Keratinocyte (primary cell): ENCODE measurements around the gene NRXN2. TPM values are rescaled to one million over a fixed set of nuclear protein-coding genes. Genes with fewer than 3 reads are reported as not detected.

Source experiments
- DNase-seq: peaks from one replicate; pipeline ENCODE4 v3.0.0-alpha.2; 2011; ENCODE audit warnings: low read depth, missing footprints, low spot score
- FAIRE-seq: peaks from 2 replicates; lab custom pipeline; 2011; peaks lifted over from hg19 to GRCh38; lab: Jason Lieb, UNC
- H2AFZ ChIP-seq: 2 replicates; pipeline ENCODE4 v1.6.0; 2012; ENCODE audit warnings: low read length, control low read depth, inconsistent platforms; ENCODE audit not compliant: control insufficient read depth
- H3K27ac ChIP-seq: 2 replicates; pipeline ENCODE4 v1.5.1; 2011; ENCODE audit warnings: low read length; ENCODE audit not compliant: control insufficient read depth, insufficient read depth
- H3K27me3 ChIP-seq: 3 replicates; pipeline ENCODE4 v1.6.0; 2011; ENCODE audit warnings: low read length; ENCODE audit not compliant: control insufficient read depth, insufficient read depth; ENCODE audit errors: extremely low read depth
- H3K36me3 ChIP-seq, 2 experiments: 2 replicates in 1 of 2; 3 replicates in 1 of 2; pipeline ENCODE4 v1.5.1; 2011; ENCODE audit warnings: low read length in 2 of 2, mild to moderate bottlenecking in 1 of 2; ENCODE audit not compliant: control insufficient read depth in 2 of 2, insufficient read depth in 2 of 2; ENCODE audit errors: extremely low read depth in 1 of 2
- H3K4me1 ChIP-seq: 3 replicates; pipeline ENCODE4 v1.5.1; 2011; ENCODE audit warnings: low read length; ENCODE audit not compliant: control insufficient read depth, insufficient read depth; ENCODE audit errors: extremely low read depth
- H3K4me2 ChIP-seq: 3 replicates; pipeline ENCODE4 v1.6.0; 2011; ENCODE audit warnings: low read depth, low read length; ENCODE audit not compliant: control insufficient read depth, insufficient read depth; ENCODE audit errors: extremely low read depth
- H3K4me3 ChIP-seq, 3 experiments: fragments of 200-600 bp in 1 of 3; sonication (generic) in 1 of 3; 2 replicates in 2 of 3; 3 replicates in 1 of 3; pipeline ENCODE4 v1.5.1; 2011 to 2016; ENCODE audit warnings: low read length in 3 of 3, mild to moderate bottlenecking in 3 of 3, control low read depth in 2 of 3, inconsistent platforms in 1 of 3, low read depth in 1 of 3, mixed read lengths in 1 of 3, mixed run types in 1 of 3, moderate library complexity in 1 of 3; ENCODE audit not compliant: control insufficient read depth in 2 of 3, insufficient read depth in 2 of 3; ENCODE audit errors: extremely low read depth in 1 of 3
- H3K79me2 ChIP-seq: 2 replicates; pipeline ENCODE4 v1.6.0; 2012; ENCODE audit warnings: low read length; ENCODE audit not compliant: control insufficient read depth, insufficient read depth
- H3K9ac ChIP-seq: 3 replicates; pipeline ENCODE4 v1.6.0; 2011; ENCODE audit warnings: low read length; ENCODE audit not compliant: control insufficient read depth, insufficient read depth; ENCODE audit errors: extremely low read depth
- H3K9me1 ChIP-seq: 3 replicates; pipeline ENCODE4 v1.6.0; 2011; ENCODE audit warnings: low read length; ENCODE audit not compliant: control insufficient read depth, insufficient read depth; ENCODE audit errors: extremely low read depth
- H3K9me3 ChIP-seq: 2 replicates; pipeline ENCODE4 v1.5.1; 2012; ENCODE audit warnings: low read depth, low read length; ENCODE audit not compliant: control insufficient read depth
- H4K20me1 ChIP-seq: 3 replicates; pipeline ENCODE4 v1.6.0; 2011; ENCODE audit warnings: low read length; ENCODE audit not compliant: control insufficient read depth, insufficient read depth; ENCODE audit errors: extremely low read depth
- EZH2 ChIP-seq: IDR thresholded peaks from one replicate; pipeline ENCODE4 v1.6.1; 2012; ENCODE audit warnings: inconsistent platforms, mild to moderate bottlenecking, low read length, moderate library complexity
- dilution Hi-C: fragments of 300-500 bp; cut with MboI; formaldehyde crosslinking; loops from one replicate; pipeline ENCODE4 v1.7.0; 2020; ENCODE audit warnings: low sequenced_read_pairs; ENCODE audit not compliant: extremely low pct_ligation_motif_present
- polyA plus RNA-seq, 5 experiments: library from polyadenylated mRNA; depleted of rRNA in 3 of 5; stranded (reverse) in 3 of 5; stranded (forward) in 1 of 5; unstranded in 1 of 5; fragments of >200 nt; gene quantifications; 1 replicate in 1 of 5; 2 replicates in 3 of 5; 3 replicates in 1 of 5; pipeline versions ENCODE4 v1.2.1 to v1.2.3, GENCODE V29; 2011 to 2012; ENCODE audit warnings: missing spikeins in 2 of 5, low read depth in 1 of 5, low replicate concordance in 1 of 5
- TF ChIP-seq, protein P1 (sequence below), 3 experiments: IDR thresholded peaks in 1 of 3; conservative IDR thresholded peaks in 1 of 3; optimal IDR thresholded peaks in 1 of 3; 2 replicates in 2 of 3; 3 replicates in 1 of 3; pipeline versions ENCODE3 to v1.5.1; 2011; ENCODE audit warnings: low read length in 3 of 3, mild to moderate bottlenecking in 3 of 3, moderate library complexity in 2 of 3, control low read depth in 1 of 3, inconsistent platforms in 1 of 3; ENCODE audit not compliant: insufficient read depth in 2 of 3; ENCODE audit errors: extremely low read depth in 1 of 3

Gene NRXN2
- polyA plus RNA-seq, 1 donor (not counting 4 experiments of a cell fraction or from before 2014, with no cell fraction given), result not detected

DNA sequence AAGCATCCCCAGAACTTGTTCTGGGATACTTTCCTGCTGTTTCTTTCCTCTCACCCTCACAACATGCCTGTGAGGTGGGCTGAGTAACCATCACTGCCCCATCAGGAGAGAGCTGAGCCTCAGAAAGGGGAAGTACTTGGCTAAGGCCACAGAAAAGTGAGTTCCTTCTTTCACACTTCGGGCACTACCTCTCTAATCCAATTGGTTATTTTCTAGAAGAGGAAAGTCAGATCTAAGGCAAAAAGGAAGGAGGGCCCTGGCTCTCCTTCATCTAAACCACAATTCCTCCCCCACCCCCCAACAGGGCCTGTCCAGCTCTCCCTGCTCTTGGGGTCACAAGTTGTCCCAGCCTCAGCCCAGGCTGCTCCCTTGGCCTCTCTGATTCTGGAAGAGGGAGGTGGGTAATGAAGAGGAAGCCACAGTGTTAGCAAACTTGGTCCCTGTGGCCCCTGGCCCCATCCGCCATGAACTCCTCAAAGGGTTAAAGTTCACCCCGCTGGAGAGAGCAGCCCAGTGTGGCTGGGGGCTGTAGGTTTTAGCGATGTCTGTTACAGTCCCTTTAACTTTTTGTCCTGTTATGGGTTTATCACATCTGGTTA, 98.0 kb downstream of the NRXN2 start:
- H3K9me1 ChIP-seq, result no peaks in the 10 kb centered on the region
- H2AFZ ChIP-seq, result no peak overlapping the region
- H3K9me3 ChIP-seq, result no peaks in the 10 kb centered on the region
- FAIRE-seq (no peak), DNase-seq (no peak)
- H3K4me3 ChIP-seq, result no peak overlapping the region
- TF ChIP-seq, protein P1, sequence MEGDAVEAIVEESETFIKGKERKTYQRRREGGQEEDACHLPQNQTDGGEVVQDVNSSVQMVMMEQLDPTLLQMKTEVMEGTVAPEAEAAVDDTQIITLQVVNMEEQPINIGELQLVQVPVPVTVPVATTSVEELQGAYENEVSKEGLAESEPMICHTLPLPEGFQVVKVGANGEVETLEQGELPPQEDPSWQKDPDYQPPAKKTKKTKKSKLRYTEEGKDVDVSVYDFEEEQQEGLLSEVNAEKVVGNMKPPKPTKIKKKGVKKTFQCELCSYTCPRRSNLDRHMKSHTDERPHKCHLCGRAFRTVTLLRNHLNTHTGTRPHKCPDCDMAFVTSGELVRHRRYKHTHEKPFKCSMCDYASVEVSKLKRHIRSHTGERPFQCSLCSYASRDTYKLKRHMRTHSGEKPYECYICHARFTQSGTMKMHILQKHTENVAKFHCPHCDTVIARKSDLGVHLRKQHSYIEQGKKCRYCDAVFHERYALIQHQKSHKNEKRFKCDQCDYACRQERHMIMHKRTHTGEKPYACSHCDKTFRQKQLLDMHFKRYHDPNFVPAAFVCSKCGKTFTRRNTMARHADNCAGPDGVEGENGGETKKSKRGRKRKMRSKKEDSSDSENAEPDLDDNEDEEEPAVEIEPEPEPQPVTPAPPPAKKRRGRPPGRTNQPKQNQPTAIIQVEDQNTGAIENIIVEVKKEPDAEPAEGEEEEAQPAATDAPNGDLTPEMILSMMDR (optimal IDR thresholded peaks at IDR 0.05 in 1 of 3, IDR thresholded peaks at IDR 0.05 in 1 of 3, conservative IDR thresholded peaks at IDR 0.05 in 1 of 3; ENCODE audit: extremely low read depth in 1 of 3, insufficient read depth in 2 of 3, low read length in 3 of 3), result no peak
- no peak for TF ChIP-seq EZH2
- no peaks in the 10 kb centered on the region for H4K20me1 ChIP-seq
- H3K27me3 ChIP-seq, result peaks cover 9% of the 10 kb centered on the region
- dilution Hi-C loops, result no loop called here
- H3K4me1 ChIP-seq, result no peaks in the 10 kb centered on the region
- no peaks in the 10 kb centered on the region for H3K79me2 ChIP-seq
- no peak overlapping the region for H3K9ac ChIP-seq
- no peak overlapping the region for H3K4me2 ChIP-seq
- H3K27ac ChIP-seq, result no peak overlapping the region
- H3K36me3 ChIP-seq, result no peaks in the 10 kb centered on the region

DNA sequence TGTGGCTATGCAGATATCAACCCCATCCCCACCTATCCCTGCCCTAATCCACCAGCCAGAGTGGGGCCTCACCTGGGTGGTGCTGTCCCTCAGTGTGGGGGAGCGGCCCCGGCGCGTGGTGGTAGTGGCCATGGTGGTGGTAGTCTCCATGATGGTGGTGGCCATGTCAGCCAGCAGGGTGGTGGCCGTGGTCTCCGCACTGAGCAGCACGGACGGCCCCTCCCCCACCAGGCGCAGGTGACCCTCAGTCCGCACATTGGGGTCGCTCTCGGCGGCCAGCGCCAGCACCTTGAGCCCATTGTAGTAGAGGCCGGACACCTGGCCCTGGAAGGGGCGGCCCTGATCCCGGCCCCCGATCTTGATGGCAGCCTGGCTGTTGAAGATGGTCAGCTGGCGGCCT, 100.3 kb downstream of the NRXN2 start:
- Histone ChIP-seq H3K4me1 (no peaks in the 10 kb centered on the region), H3K27ac (no peak overlapping the region), H3K4me3 (no peak overlapping the region), H3K9me1 (no peaks in the 10 kb centered on the region), H2AFZ (no peak overlapping the region), H3K36me3 (no peaks in the 10 kb centered on the region), H4K20me1 (no peaks in the 10 kb centered on the region), H3K27me3 (no peaks in the 10 kb centered on the region), H3K79me2 (no peaks in the 10 kb centered on the region), H3K9ac (no peak overlapping the region), H3K4me2 (no peak overlapping the region), H3K9me3 (no peaks in the 10 kb centered on the region)
- DNase-seq (no peak), FAIRE-seq (no peak)
- TF ChIP-seq, protein P1 (optimal IDR thresholded peaks at IDR 0.05 in 1 of 3, IDR thresholded peaks at IDR 0.05 in 1 of 3, conservative IDR thresholded peaks at IDR 0.05 in 1 of 3; ENCODE audit: extremely low read depth in 1 of 3, insufficient read depth in 2 of 3, low read length in 3 of 3), result no peak
- TF ChIP-seq EZH2, result no peak
- dilution Hi-C loops, result no loop called here
